Measurements from ENCODE around the gene NUDC. TPM values are rescaled to one million over a fixed set of nuclear protein-coding genes. Genes with fewer than 3 reads are reported as not detected.

NUDC gene
- total and polyA plus RNA-seq, 2 of the 13 experiments (the other 11 are each of a cell fraction or from before 2014, with no cell fraction given), result 34.7 to 104 TPM

- TF ChIP-seq PCBP2 (optimal IDR thresholded peaks at IDR 0.05; ENCODE audit: low read depth, low read length, poor library complexity, severe bottlenecking), result no peak
- TF ChIP-seq ZSCAN20 (CRISPR knock-in tag; IDR thresholded peaks at IDR 0.05; ENCODE audit: borderline replicate concordance), result no peak
- TF ChIP-seq SETDB1 (CRISPR knock-in tag; IDR thresholded peaks at IDR 0.05; ENCODE audit: borderline replicate concordance), result no peak
- TF ChIP-seq MTA1 (CRISPR knock-in tag; IDR thresholded peaks at IDR 0.05; ENCODE audit: borderline replicate concordance), result no peak
- TF ChIP-seq ZNF775 (CRISPR knock-in tag; IDR thresholded peaks at IDR 0.05; ENCODE audit: borderline replicate concordance), result no peak
- TF ChIP-seq SOX5 (CRISPR knock-in tag; IDR thresholded peaks at IDR 0.05; ENCODE audit: borderline replicate concordance), result no peak
- TF ChIP-seq ZNF567 (CRISPR knock-in tag; IDR thresholded peaks at IDR 0.05; ENCODE audit: borderline replicate concordance), result no peak
- no peak; the same call in 1 of the 2 replicates for TF ChIP-seq IRX3 (CRISPR knock-in tag; IDR thresholded peaks at IDR 0.05; ENCODE audit: borderline replicate concordance, low read depth)
- TF ChIP-seq EZH2 (conservative IDR thresholded peaks at IDR 0.05; ENCODE audit: low read depth, low read length), result no peak
- no peak for TF ChIP-seq ZUFSP (CRISPR knock-in tag; IDR thresholded peaks at IDR 0.05; ENCODE audit: borderline replicate concordance)
- no peak for TF ChIP-seq ZBTB37 (CRISPR knock-in tag; IDR thresholded peaks at IDR 0.05)
- TF ChIP-seq SRSF9 (IDR thresholded peaks at IDR 0.05; ENCODE audit: borderline replicate concordance, insufficient read depth, low read depth, low read length, poor library complexity, severe bottlenecking), result no peak
- TF ChIP-seq HOXA3 (CRISPR knock-in tag; IDR thresholded peaks at IDR 0.05), result no peak
- TF ChIP-seq TCF12 (IDR thresholded peaks at IDR 0.05), result no peak
- TF ChIP-seq TCF12 (CRISPR knock-in tag; IDR thresholded peaks at IDR 0.05), result no peak
- TF ChIP-seq ZNF331 (CRISPR knock-in tag; IDR thresholded peaks at IDR 0.05), result no peak
- TF ChIP-seq ZNF709 (CRISPR knock-in tag; IDR thresholded peaks at IDR 0.05), result no peak
- no peak for TF ChIP-seq ZNF276 (CRISPR knock-in tag; IDR thresholded peaks at IDR 0.05; ENCODE audit: low read depth)
- no peak for TF ChIP-seq GZF1 (CRISPR knock-in tag; IDR thresholded peaks at IDR 0.05)
- no peak for TF ChIP-seq CBX1 (IDR thresholded peaks at IDR 0.05; ENCODE audit: low read depth)
- no peak for TF ChIP-seq ZBED4 (CRISPR knock-in tag; IDR thresholded peaks at IDR 0.05; ENCODE audit: borderline replicate concordance)
Measured at GRCh38 chr1:26911399-26912146, 10.0 kb upstream of the NUDC start (continued).

All from HepG2 (cell line).